Mesodermal cell (in vitro differentiated cells): ENCODE data around the gene CD109.
A peak's percentile ranks its signal among the peaks of the same experiment; 100 is the strongest.
"Not testable (repeated sequence)": the region's sequence is repeated elsewhere in the genome, so short reads cannot be mapped to it uniquely, and the experiment has no call there.

Source experiments
- H3K27ac ChIP-seq: 2 replicates; pipeline ENCODE4 v1.7.0; 2013; ENCODE audit warnings: mild to moderate bottlenecking, low read depth, low read length, moderate library complexity; ENCODE audit not compliant: severe bottlenecking
- H3K36me3 ChIP-seq: 2 replicates; pipeline ENCODE4 v1.7.1; 2013; ENCODE audit warnings: mild to moderate bottlenecking, low read length, moderate library complexity; ENCODE audit not compliant: control insufficient read depth, insufficient read depth
- H3K4me1 ChIP-seq: one replicate; pipeline ENCODE4 v1.7.1; 2013; ENCODE audit warnings: mild to moderate bottlenecking, low read length; ENCODE audit not compliant: insufficient read depth, control insufficient read depth, poor library complexity, severe bottlenecking
- H3K4me3 ChIP-seq: 2 replicates; pipeline ENCODE4 v1.7.0; 2013; ENCODE audit warnings: low read length, control low read depth, mild to moderate bottlenecking; ENCODE audit not compliant: insufficient read depth, poor library complexity, severe bottlenecking; ENCODE audit errors: extremely low read depth
- H3K9me3 ChIP-seq: 2 replicates; pipeline ENCODE4 v1.7.1; 2013; ENCODE audit warnings: mild to moderate bottlenecking, low read length, moderate library complexity; ENCODE audit not compliant: control insufficient read depth
- WGBS, 2 experiments: methylation state at CpG; one replicate each; pipeline ENCODE4 v1.1.5; 2013; ENCODE audit warnings: missing lambda C conversion rate in 2 of 2; ENCODE audit not compliant: insufficient coverage in 2 of 2; 5-methylcytosine and 5-hydroxymethylcytosine counted together

Gene CD109

DNA sequence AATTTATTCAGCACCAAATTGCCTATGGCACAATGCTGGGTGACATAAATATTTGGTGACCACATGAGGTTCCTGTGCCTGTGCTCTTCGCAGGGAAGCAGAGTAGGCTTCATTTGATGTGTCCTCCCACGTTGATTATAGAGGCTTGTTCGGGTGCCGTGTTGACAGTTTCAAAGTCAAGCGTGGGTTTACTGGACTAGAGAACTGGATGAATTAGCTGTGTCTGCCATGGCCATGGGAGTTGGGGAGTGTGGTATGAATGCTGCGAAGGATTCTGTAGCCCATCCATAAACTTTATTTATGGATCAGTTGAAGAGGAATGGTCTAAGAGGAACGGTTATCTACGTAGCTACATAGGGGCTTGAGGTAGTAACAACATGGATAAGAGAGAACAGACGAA, 11.0 kb downstream of the CD109 start:
- no peaks in the 10 kb centered on the region for H3K36me3 ChIP-seq
- WGBS, 2 experiments = 95 to 99% methylated on average over 8 to 9 of the region's 9 CpGs
- H3K9me3 ChIP-seq = no peaks in the 10 kb centered on the region
- no peak overlapping the region for H3K4me3 ChIP-seq
- H3K27ac ChIP-seq = no peak overlapping the region
- H3K4me1 ChIP-seq = peaks cover 28% of the 10 kb centered on the region

DNA sequence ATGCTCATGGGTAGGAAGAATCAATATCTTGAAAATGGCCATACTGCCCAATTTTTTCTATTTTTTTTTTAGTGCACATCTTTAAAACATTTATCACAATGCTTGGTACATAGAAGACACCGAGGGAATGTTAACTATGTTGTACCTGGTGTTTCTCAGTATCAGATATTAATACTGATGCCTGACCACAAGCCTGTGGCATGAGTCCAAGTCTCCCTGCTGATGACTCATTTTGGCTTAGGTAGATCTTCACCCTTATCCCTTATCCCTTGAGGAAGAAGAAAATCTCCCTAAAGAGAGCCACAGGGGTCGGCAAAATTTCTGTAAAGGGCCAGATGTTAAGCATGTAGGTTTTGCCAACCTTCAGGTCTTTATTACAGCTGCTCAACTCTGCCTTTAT, 14.5 kb downstream of the CD109 start:
- no peak overlapping the region for H3K4me3 ChIP-seq
- no peaks in the 10 kb centered on the region for H3K9me3 ChIP-seq
- no peaks in the 10 kb centered on the region for H3K36me3 ChIP-seq
- no peak overlapping the region for H3K27ac ChIP-seq
- peaks cover 19% of the 10 kb centered on the region for H3K4me1 ChIP-seq
- 93 to 100% methylated on average over 1 to 2 of the region's 2 CpGs for WGBS, 2 experiments

DNA sequence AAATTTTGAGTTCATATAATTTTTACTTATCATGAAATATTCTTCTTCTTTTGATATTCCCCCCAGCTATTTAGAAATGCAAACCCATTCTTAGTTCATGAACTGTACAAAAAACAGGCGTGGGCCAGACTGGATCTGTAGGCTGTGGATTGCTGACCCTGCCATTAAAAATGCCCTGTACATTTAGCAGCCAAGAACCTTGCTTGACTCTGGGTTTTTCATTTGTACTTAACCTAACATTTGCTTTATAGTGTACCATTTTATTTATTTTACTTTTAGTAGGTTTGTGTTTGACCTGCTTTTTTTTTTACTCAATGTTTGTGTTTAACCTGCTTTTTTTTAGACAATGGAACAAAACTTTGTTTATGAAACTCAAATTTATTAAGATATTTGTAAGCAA, 14.9 kb downstream of the CD109 start:
- no peaks in the 10 kb centered on the region for H3K36me3 ChIP-seq
- H3K4me3 ChIP-seq = no peak overlapping the region
- H3K9me3 ChIP-seq = no peaks in the 10 kb centered on the region
- peaks cover 14% of the 10 kb centered on the region for H3K4me1 ChIP-seq
- H3K27ac ChIP-seq = no peak overlapping the region
- 100% methylated on average over 1 of the region's 1 CpG; no CpG with 5 or more reads in 1 of the 2 experiments for WGBS, 2 experiments

DNA sequence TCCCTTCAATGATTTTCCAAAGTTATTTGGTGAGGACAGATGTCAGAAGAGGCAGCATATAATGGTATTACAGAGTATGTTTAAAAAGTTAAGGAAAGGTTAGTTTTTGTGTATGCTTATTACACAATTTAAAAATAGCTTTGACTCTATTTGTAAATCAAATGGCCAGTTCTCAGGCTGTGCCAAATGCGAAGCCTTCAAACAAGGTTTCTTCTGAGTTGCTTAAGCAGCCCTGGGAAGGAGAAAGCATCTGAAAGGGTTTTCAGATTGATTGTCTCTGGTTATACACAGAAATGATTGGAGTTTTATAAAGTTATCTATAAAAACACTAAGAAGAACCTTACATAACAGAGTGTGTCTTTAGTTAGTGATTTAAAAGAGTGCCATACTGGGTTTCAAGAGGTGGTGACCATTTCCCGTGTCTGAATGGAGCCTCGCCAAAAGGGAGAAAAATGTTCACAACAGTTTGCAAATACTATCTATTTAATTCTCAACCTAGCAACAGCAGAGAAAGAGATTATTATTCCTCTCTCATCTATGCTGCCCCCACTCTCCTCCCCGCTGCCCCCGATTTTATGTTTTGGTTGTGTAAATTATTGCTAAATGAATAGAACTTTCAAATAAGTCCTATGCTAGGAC, 16.7 kb downstream of the CD109 start:
- Histone ChIP-seq H3K4me3 (no peak overlapping the region), H3K36me3 (no peaks in the 10 kb centered on the region), H3K27ac (no peak overlapping the region), H3K4me1 (peaks cover 11% of the 10 kb centered on the region), H3K9me3 (no peaks in the 10 kb centered on the region)
- 95 to 100% methylated on average over 2 to 3 of the region's 5 CpGs for WGBS, 2 experiments

DNA sequence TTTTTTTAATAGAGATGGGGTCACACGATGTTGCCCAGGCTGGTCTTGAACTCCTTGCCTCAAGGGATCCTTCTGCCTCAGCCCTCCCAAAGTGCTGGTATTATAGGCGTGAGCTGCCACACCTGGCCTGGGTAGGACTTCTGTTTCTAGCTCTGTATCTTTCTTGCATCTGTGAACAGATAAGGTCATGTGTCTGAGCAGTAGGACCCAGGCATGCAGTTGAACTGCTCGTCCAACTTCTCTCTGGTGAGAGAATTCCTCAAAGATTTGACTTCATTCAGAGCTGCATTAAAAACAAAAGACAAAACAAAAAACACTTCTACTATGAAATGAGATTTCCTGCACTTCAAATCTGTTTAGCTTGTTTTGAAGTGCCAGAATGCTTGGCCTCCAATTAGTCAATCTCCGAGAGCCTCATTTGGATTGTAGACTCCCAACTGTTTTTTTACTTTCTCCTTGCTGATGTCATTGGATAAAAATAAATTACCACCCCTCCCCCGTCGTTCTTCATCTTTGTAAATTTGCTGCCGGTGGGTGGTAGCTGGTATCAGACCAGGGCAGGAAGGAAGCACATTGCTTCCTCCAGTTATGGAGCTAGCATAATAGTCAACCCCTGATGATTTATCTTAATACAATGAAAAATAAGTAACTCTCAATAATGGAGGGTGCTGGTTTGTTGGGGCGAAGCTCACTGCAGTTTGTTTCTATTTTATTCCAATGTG, 17.6 kb downstream of the CD109 start:
- H3K36me3 ChIP-seq = no peaks in the 10 kb centered on the region
- H3K9me3 ChIP-seq = no peaks in the 10 kb centered on the region
- no peak overlapping the region for H3K4me3 ChIP-seq
- H3K4me1 ChIP-seq = peaks cover 11% of the 10 kb centered on the region
- H3K27ac ChIP-seq = peak overlapping the region; percentile 61
- 79 to 100% methylated on average over 1 to 4 of the region's 8 CpGs for WGBS, 2 experiments

DNA sequence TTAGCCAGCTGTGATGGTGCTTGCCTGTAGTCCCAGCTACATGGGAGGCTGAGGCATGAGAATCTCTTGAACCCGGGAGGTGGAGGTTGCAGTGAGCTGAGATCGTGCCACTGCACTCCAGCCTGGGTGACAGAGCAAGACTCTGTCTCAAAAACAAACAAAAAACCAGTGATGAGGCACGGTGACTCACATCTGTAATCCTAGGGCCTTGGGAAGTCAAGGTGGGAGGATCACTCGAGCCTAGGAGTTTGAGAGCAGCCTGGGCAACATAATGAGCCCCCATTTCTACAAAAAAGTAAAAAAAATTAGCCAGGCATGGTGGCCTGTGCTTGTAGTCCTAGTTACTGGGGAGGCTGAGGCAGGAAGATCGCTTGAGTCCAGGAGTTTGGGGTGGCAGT, 19.1 kb downstream of the CD109 start:
- peaks cover 11% of the 10 kb centered on the region for H3K4me1 ChIP-seq
- not testable (repeated sequence) for H3K9me3 ChIP-seq, H3K27ac ChIP-seq, H3K36me3 ChIP-seq, H3K4me3 ChIP-seq
- 84 to 88% methylated on average over 4 to 5 of the region's 5 CpGs for WGBS, 2 experiments

DNA sequence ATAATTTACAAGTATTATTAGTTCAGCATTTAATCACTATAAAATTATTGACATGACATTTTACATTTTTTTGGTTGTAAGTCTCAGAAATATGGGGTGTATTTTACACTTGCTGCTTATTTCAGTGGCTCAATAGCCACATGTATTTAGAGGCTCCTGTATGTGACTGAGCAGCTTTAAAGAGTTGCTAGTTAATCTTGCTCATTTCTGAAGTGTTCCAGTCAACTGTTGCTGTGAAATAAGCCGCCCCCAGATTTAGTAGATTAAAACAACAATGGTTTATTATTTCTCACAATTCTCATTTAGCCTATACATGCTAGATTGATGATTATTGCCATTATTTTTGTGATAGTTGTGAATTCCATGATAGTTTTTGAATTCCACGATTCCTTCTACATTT, 23.0 kb downstream of the CD109 start:
- H3K27ac ChIP-seq = no peak overlapping the region
- H3K4me3 ChIP-seq = no peak overlapping the region
- H3K36me3 ChIP-seq = no peaks in the 10 kb centered on the region
- H3K4me1 ChIP-seq = peaks cover 7% of the 10 kb centered on the region
- no CpG with 5 or more reads among the region's 2 CpGs for WGBS, 2 experiments
- no peaks in the 10 kb centered on the region for H3K9me3 ChIP-seq

DNA sequence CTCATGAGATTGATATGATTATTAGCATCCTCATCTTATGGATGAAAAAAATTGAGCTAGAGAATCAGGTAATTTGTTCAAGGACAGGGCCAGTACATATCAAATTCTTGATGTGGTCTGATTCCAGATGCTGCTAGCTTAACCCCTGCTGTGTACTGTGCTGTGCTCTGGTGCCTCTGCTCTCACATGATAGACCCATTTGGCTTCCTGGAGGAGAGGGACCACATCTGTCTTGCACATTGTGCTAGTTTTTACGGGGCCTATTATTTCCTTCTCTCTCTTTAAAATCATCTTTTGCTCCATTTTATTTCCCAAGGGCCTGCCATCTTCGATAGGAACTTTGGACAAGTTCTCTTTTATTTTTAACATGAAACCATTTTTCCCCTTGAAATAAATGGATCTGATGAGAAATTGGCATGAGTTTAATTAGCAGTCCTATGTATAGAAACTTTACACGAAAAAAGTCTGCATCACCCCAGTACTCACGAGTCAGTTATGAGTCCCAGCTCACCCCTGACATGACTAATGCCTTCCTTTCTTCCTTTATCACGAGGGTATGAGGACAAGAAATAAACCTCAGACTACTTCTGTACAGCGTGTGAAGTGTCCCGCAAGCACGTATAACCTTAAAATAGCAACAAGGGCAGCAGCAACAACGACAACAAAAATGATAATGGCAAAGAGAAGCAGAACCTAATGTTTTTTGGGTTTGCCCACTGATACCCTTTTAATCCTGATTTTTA, 26.5 kb downstream of the CD109 start:
- no peak overlapping the region for H3K27ac ChIP-seq

DNA sequence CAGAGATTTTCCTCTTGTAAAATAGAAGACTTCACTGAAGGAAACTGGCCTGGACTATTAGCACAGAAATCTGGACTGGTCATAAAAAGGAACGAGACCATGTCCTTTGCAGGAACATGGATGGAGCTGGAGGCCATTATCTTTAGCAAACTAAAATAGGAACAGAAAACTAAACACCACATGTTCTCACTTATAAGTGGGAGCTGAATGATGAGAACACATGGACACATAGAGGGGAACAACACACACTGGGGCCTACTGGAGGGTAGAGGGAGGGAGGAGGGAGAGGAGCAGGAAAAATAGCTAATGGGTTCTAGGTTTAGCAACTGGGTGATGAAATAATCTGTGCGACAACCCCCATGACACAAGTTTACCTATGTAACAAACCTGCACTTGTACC, 27.5 kb downstream of the CD109 start:
- H3K9me3 ChIP-seq, H3K4me3 ChIP-seq, H3K4me1 ChIP-seq, H3K27ac ChIP-seq, H3K36me3 ChIP-seq: not testable (repeated sequence)
- WGBS, 2 experiments = 100% methylated on average over 1 of the region's 2 CpGs; no CpG with 5 or more reads in 1 of the 2 experiments

More for the DNA sequence above, 26.5 kb downstream of the CD109 start:
- 83 to 89% methylated on average over 4 to 5 of the region's 9 CpGs for WGBS, 2 experiments
- Histone ChIP-seq H3K9me3 (no peaks in the 10 kb centered on the region), H3K4me1 (no peaks in the 10 kb centered on the region), H3K36me3 (no peaks in the 10 kb centered on the region), H3K4me3 (no peak overlapping the region)

DNA sequence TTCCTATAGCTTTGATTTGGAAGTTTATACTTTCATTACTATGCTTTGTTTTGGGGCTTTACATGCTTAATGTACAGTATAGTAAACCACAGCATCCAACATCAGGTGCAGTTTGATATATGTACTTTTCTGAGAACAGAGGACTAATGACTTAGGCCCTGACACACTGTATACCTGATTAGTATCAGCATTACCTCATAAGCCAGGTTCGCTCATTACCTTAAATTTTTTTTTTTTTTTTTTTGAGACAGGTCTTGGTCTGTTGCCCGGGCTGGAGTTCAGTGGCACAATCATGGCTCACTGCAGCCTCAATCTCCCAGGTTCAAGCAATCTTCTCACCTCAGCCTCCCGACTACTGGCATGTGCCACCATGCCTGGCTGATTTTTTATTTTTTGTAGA, 28.4 kb downstream of the CD109 start:
- no peaks in the 10 kb centered on the region for H3K9me3 ChIP-seq
- WGBS, 2 experiments = 89 to 91% methylated on average over 1 to 3 of the region's 3 CpGs
- H3K4me1 ChIP-seq = no peaks in the 10 kb centered on the region
- no peaks in the 10 kb centered on the region for H3K36me3 ChIP-seq
- no peak overlapping the region for H3K4me3 ChIP-seq
- no peak overlapping the region for H3K27ac ChIP-seq

DNA sequence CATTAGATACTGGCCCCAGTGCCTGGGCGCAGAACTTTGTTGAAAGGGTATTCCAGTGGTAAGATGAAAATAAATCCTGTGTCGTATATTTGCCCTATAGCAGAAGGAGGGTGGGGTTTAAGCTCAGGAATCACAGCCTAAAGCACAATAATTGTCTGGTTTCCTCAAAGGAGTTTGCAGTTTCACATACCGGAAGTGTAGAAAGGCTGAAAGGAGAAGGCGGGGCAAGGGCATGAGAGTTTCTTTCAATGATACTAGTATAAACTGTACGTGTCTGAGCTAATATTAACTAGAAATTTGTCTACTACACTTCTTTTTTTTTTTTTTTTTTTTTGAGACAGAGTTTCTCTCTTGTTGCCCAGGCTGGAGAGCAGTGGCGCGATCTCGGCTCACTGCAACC, 29.2 kb downstream of the CD109 start:
- H3K4me3 ChIP-seq, H3K4me1 ChIP-seq, H3K27ac ChIP-seq, H3K9me3 ChIP-seq, H3K36me3 ChIP-seq: not testable (repeated sequence)
- WGBS, 2 experiments = 100% methylated on average over 1 to 3 of the region's 8 CpGs
